Fibroblast of skin of left biceps (primary cell): Measurements from ENCODE around the gene C12orf76.
"Not testable (repeated sequence)": the region's sequence is repeated elsewhere in the genome, so short reads cannot be mapped to it uniquely, and the experiment has no call there.

Source experiments
- DNase-seq, 2 experiments: peaks; one replicate each; pipeline ENCODE4 v3.0.0-alpha.2; 2013; ENCODE audit warnings: low read depth in 2 of 2

The C12orf76 gene

GRCh38 chr12:110023059-110023980 is 25.0 kb downstream of the C12orf76 start:
- peak; percentile 58 to 67 for DNase-seq

- DNase-seq: no peak
Observed at GRCh38 chr12:110020956-110021355, 27.4 kb downstream of the C12orf76 start.

DNA sequence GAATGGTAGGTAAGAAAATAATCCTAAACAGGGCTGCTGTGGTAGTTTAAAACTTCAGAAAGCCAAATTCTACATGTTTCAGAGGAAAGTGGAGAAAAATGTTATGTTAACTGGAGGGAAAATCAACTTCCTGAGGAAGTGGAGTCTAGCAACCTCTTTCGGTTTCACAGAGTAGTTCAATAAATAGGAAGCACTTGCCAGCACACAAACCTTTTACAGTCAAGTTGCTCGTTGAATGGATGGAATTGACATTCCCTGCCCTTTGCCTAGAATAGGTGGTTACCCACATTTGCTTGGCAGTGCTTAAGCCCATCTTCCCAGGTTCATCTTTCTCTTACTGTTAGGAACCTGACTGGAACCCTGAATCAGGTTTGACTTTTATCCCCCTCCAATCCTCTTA is 33.2 kb downstream of the C12orf76 start:
- no peak for DNase-seq

- DNase-seq: no peak
Observed at GRCh38 chr12:110012659-110013058, 35.7 kb downstream of the C12orf76 start.

GRCh38 chr12:110012137-110012536 is 36.2 kb downstream of the C12orf76 start:
- DNase-seq: no peak

DNA sequence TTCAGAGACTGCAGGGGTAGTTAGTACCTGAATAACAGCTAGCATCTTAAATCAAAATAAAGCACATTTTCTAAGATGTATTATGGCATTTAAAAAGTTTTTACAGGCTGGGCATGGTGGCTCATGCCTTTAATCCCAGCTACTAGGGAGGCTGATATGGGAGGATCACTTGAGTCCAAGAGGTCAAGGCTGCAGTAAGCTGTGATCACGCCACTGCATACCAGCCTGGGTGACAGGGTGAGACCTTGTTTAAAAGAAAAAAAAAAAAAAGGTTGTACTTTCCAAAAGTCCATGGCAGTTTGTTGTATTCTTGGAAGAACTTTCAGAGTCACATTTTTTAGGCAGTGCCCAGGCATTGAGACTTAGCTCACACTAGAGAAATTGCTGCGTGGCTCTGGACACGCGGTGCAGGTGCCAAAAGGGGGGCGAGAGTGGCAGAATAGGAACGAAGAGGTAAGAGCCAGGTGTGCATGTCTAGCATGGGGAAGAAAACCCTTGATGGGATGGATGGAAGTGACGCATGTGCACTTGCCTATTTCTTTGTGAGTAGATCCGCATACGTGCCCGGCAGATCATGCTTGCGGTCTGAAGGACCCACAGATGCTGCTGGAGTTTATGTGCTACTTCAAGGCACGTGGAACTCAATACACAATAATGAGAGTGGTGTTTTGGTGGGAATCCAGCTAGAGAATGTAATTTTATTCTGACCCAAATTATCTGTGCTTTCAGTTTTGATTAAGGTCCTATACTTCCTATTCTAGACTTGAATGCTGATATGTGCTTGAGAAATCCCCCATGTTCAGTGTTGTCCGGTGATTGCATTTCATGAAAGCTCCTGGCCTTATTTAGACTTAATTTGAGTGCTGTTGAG is 37.2 kb downstream of the C12orf76 start:
- no peak for DNase-seq

DNA sequence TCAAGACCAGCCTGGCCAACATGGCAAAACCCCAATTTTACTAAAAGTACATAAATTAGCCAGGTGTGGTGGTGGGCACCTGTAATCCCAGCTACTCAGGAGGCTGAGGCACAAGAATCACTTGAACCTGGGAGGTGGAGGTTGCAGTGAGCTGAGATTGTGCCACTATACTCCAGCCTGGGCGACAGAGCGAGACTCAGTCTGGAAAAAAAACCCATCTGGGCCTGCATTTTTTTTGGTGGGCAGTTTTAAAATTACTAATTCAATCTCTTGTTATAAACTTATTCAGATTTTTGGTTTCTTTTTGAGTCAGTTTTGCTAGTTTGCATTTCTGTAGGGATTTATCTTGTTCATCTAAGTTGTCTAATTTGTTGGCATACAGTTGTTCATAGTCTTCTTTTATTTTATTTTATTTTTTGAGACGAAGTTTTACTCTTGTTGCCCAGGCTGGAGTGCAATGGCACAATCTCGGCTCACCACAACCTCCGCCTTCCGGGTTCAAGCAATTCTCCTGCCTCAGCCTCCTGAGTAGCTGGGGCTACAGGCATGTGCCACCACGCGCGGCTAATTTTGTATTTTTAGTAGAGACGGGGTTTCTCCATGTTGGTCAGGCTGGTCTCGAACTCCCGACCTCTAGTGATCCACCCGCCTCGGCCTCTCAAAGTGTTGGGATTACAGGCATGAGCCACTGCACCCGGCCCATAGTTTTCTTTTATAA is 39.5 kb downstream of the C12orf76 start:
- DNase-seq: not testable (repeated sequence)

DNA sequence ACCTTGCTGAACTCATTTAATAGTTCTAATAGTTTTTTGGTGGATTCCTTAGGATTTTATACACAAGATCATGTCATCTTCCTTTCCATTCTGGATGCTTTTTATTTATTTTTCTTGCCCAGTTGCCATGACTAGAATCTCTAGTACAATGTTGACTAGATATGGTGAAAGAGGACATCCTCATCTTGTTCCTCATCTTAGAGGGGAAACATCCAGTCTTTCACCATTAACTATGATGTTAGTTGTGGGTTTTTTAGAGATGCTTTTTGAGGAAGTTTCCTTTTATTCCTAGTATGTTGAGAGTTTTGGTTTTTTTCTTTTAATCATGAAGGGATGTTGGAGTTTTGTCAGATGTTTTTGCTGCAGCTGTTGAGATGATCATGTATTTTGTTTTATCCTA is 40.4 kb downstream of the C12orf76 start:
- no peak for DNase-seq

GRCh38 chr12:110006115-110006514 is 42.2 kb downstream of the C12orf76 start:
- no peak for DNase-seq

DNA sequence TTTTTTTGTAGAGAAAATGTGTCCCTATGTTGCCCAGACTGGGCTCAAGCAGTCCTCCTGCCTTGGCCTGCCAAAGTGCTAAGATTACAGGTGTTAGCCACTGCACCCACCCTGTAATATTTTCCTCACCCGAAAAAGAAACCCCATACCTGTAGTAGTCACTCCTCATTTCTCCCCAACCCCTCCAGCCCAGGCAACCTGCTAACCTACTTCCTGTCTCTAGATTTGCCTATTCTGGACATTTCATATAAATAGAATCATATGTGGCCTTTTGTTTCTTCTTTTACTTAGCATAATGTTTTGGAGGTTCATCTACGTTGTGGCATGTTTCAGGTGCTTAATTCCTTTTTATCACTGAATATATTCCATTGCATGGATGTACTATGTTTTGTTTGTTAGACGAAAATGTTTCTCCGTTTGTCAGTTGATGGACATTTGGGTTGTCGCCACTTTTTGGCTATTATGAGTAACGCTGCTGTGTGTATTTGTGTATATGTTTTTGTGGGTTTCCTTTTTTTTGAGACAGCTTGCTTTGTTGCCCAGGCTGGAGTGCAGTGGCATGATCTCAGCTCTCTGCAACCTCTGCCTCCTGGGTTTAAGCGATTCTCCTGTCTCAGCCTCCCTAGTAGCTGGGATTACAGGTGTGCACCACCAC is 42.9 kb downstream of the C12orf76 start:
- DNase-seq: no peak

- no peak for DNase-seq
Observed at GRCh38 chr12:110004598-110004997, 43.7 kb downstream of the C12orf76 start.

- DNase-seq: no peak
Observed at GRCh38 chr12:110002676-110003515, 45.4 kb downstream of the C12orf76 start.

- DNase-seq: peak; percentile 56 to 64
Observed at GRCh38 chr12:110001596-110001995, 46.7 kb downstream of the C12orf76 start.

DNA sequence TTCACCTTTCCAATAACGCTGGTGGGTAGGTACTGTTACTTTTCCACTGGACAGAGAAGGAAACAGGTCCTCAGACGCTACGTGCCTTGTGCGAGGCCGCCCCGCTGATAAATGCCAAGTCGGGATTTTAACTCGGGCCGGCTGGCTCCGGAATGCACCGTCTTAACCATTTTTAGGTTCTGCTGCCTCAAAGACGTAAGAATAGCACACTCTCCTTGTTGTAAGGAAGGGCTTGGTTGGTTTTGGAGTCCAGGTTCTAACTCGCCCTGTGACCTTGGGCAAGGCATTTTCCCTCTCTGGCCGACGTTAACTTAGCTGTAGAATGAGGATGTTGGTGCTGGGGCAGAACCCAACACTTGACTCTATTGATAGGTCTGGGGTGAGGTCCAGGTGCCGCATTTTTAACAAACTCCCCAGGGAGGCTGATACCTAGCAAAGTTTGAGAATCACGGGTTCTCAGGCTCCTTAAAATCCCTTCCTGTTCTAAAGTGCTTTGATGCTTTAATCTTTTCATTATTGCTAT is 48.3 kb downstream of the C12orf76 start:
- no peak for DNase-seq

DNA sequence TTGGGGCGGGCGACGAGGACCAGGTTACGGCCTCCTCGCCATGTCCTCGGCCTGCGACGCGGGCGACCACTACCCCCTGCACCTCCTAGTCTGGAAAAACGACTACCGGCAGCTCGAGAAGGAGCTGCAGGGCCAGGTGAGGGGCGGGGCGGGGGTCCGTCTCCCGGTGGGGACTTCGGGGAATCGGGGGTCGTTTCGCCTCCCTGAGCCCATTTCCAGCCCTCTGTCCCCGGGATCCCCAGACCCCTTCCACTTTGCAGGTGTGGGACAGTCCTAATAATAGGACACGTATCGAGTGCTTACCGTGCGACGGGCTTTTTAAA is 48.7 kb downstream of the C12orf76 start:
- DNase-seq: no peak

DNA sequence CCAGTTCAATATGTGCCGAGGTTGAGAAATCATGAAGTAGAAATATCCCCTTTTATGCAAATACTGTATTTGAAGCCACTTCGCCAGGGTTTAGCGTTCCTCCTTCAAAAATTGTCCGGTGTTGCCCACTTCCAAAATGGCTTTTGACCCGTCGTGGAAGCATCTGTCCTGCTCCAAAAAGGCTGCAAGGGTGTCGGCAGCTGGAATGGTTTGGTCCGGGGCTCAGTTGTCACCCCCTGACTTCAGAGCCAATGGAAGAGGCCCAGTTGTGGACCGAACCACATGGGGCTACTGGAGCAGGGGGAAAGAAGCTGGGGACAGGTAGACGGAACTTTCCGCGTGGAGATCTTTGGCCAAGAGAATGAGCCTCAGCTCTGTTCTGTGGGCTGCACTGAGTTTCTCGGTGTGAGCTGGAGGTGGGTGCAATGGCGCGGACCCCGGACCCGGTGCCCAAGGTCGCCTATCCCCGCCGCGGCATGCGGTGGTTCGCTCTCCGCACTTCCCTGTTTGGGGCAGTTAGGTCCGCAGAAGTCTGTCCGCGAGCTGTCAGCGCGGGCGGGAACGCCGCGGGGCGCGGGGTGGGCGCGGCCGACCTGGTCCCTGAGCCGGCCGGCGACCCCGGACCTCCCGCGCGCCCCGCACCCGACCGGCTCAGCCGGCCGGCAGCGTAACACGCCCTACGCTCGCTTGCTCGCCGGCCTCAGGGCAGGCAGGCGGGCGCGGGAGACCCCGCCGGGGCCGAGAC is 49.2 kb downstream of the C12orf76 start, which contains the start of gene ANKRD13A:
ANKRD13A (plus strand) TSS at position 527 of the 745 bp plus-strand sequence. CDS start 259 bp downstream, outside the sequence.
- peak; percentile 90 to 91 for DNase-seq

DNA sequence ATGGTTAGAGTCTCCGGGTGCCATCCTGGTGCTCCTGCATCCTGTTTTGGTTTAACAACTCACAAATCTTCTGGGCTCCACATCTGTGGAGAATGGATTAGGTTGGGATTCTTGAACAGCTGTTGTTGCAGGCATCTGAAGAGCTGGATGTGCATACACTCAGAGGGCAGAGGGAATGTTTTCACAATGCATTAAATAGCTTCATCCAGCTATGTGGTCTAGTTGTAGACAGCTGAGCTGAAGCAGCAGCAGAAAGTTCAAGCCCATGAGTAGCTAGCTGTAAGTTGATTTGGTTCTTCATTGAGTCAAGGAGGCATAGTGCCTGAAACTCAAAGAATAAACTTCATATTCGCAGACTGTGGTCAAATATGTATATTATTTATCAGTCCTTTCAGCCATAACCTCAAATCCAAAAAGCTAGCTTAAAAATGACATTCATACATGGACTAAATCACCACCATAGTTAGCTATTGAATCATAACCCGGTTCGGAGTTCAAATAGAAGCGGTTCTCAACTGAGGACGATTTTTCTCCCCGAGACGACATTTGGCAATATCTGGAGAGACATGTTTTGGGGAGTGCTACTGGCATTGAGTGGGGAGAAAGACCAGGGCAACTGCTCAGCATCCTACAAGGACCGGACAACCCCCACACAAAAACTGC is 50.0 kb downstream of the C12orf76 start:
- peak in 1 of 2 experiments; percentile 36 for DNase-seq

DNA sequence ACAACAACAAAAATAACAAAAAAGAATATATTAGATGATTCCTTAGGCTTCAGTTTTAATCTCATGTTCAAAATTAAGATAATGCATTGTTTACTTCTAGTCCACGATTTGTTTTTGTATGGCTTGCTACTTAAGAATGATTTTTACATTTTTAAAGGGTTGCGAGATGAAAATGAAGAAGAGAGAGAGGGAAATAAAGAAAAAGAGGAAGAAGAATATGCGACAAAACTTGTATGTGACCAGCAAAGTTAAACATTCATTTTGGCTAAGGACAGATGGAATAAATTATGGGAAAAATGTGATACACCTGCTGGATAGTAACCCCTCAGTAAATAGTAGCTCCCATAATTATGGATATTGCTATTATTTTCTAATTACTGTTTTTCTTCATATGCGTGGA is 50.9 kb downstream of the C12orf76 start:
- DNase-seq: no peak

DNA sequence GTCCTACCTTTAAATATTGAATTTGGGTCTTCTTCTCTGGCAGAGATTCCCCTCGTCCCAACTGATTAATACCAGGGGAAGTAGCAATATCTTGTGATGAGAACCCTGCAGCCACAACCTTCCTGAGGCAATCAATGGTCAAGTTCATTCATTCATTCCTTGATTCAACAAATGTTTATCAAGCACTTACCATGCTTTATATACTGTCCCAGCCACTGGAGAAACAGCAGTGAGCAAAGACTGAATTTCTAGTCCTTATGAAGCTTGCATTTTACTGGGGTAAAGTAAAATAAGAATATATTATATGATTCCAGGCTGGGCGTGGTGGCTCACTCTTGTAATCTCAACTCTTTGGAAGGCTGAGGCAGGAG is 51.9 kb downstream of the C12orf76 start:
- no peak for DNase-seq
